Measurements from ENCODE around the gene MAT2A. TPM values are rescaled to one million over a fixed set of nuclear protein-coding genes. Genes with fewer than 3 reads are reported as not detected.
"Not testable (repeated sequence)": the region's sequence is repeated elsewhere in the genome, so short reads cannot be mapped to it uniquely, and the experiment has no call there.

Gene MAT2A
- total and polyA plus RNA-seq, 2 experiments from 2014 or later = 202 to 379 TPM

- peak overlapping the region; percentile 88 for H3K4me2 ChIP-seq
- H3K27ac ChIP-seq = peak overlapping the region; percentile 99
- peaks cover 17% of the 10 kb centered on the region for H3K36me3 ChIP-seq (replicated peaks; ENCODE audit: insufficient read depth, low read depth)
- peaks cover 43% of the 10 kb centered on the region for H3K4me1 ChIP-seq (ENCODE audit: insufficient read depth)
- no peak overlapping the region for H2AFZ ChIP-seq
- H4K20me1 ChIP-seq (ENCODE audit: insufficient read depth, poor library complexity, severe bottlenecking) = peaks cover 53% of the 10 kb centered on the region
- no peak for DNase-seq (ENCODE audit: low spot score)
- WGBS (ENCODE audit: low lambda C conversion rate, missing lambda C conversion rate) = 58% methylated on average over 4 of the region's 4 CpGs
- no peaks in the 10 kb centered on the region for H3K9me2 ChIP-seq (replicated peaks; ENCODE audit: insufficient read depth)
- H3K4me3 ChIP-seq = peak overlapping the region; percentile 85
- no peaks in the 10 kb centered on the region for H3K27me3 ChIP-seq
- H3K9me3 ChIP-seq (ENCODE audit: low read depth) = no peaks in the 10 kb centered on the region
- peaks cover 63% of the 10 kb centered on the region for H3K79me2 ChIP-seq
- TF ChIP-seq CTCF (IDR thresholded peaks at IDR 0.05; ENCODE audit: poor library complexity) (no peak), EZH2 (IDR thresholded peaks at IDR 0.05; ENCODE audit: borderline replicate concordance) (no peak), EZH2phosphoT487 (IDR thresholded peaks at IDR 0.05; ENCODE audit: low read depth, severe bottlenecking, unreplicated experiment) (no peak)
Measured at GRCh38 chr2:85541262-85541661, 2.3 kb downstream of the MAT2A start.

- no peaks in the 10 kb centered on the region for H3K27me3 ChIP-seq
- no peaks in the 10 kb centered on the region for H3K9me2 ChIP-seq (replicated peaks; ENCODE audit: insufficient read depth)
- peaks cover 39% of the 10 kb centered on the region for H3K4me1 ChIP-seq (ENCODE audit: insufficient read depth)
- H3K79me2 ChIP-seq = peaks cover 58% of the 10 kb centered on the region
- H3K27ac ChIP-seq = peak overlapping the region; percentile 99
- no peak overlapping the region for H2AFZ ChIP-seq
- H3K9me3 ChIP-seq (ENCODE audit: low read depth) = no peaks in the 10 kb centered on the region
- peaks cover 53% of the 10 kb centered on the region for H4K20me1 ChIP-seq (ENCODE audit: insufficient read depth, poor library complexity, severe bottlenecking)
- no peak for DNase-seq (ENCODE audit: low spot score)
- peaks cover 17% of the 10 kb centered on the region for H3K36me3 ChIP-seq (replicated peaks; ENCODE audit: insufficient read depth, low read depth)
- no peak for TF ChIP-seq EZH2phosphoT487 (IDR thresholded peaks at IDR 0.05; ENCODE audit: low read depth, severe bottlenecking, unreplicated experiment)
- TF ChIP-seq EZH2 (IDR thresholded peaks at IDR 0.05; ENCODE audit: borderline replicate concordance) = no peak
- TF ChIP-seq CTCF (IDR thresholded peaks at IDR 0.05; ENCODE audit: poor library complexity) = no peak
- 94% methylated on average over 5 of the region's 5 CpGs for WGBS (ENCODE audit: low lambda C conversion rate, missing lambda C conversion rate)
- peak overlapping the region; percentile 88 for H3K4me2 ChIP-seq
- H3K4me3 ChIP-seq = peak overlapping the region; percentile 85
Measured at GRCh38 chr2:85541753-85542457, 2.9 kb downstream of the MAT2A start.

GRCh38 chr2:85542777-85543176 is 3.8 kb downstream of the MAT2A start:
- H2AFZ ChIP-seq = no peak overlapping the region
- peak overlapping the region; percentile 88 for H3K4me2 ChIP-seq
- H4K20me1 ChIP-seq (ENCODE audit: insufficient read depth, poor library complexity, severe bottlenecking) = peaks cover 53% of the 10 kb centered on the region
- peak overlapping the region; percentile 28 for H3K27ac ChIP-seq
- TF ChIP-seq CTCF (IDR thresholded peaks at IDR 0.05; ENCODE audit: poor library complexity) (no peak), EZH2 (IDR thresholded peaks at IDR 0.05; ENCODE audit: borderline replicate concordance) (no peak), EZH2phosphoT487 (IDR thresholded peaks at IDR 0.05; ENCODE audit: low read depth, severe bottlenecking, unreplicated experiment) (no peak)
- H3K79me2 ChIP-seq = peaks cover 51% of the 10 kb centered on the region
- DNase-seq (ENCODE audit: low spot score) = no peak
- H3K9me2 ChIP-seq (replicated peaks; ENCODE audit: insufficient read depth) = no peaks in the 10 kb centered on the region
- WGBS (ENCODE audit: low lambda C conversion rate, missing lambda C conversion rate) = 93% methylated on average over 4 of the region's 4 CpGs
- peaks cover 30% of the 10 kb centered on the region for H3K4me1 ChIP-seq (ENCODE audit: insufficient read depth)
- no peaks in the 10 kb centered on the region for H3K9me3 ChIP-seq (ENCODE audit: low read depth)
- H3K36me3 ChIP-seq (replicated peaks; ENCODE audit: insufficient read depth, low read depth) = peaks cover 17% of the 10 kb centered on the region
- H3K27me3 ChIP-seq = no peaks in the 10 kb centered on the region
- H3K4me3 ChIP-seq = no peak overlapping the region

- not testable (repeated sequence) for H3K27me3 ChIP-seq; H3K9me3 ChIP-seq (ENCODE audit: low read depth); H3K4me3 ChIP-seq; H3K9me2 ChIP-seq (replicated peaks; ENCODE audit: insufficient read depth); DNase-seq (ENCODE audit: low spot score); H3K4me2 ChIP-seq; H2AFZ ChIP-seq
- Histone ChIP-seq H3K36me3 (replicated peaks; ENCODE audit: insufficient read depth, low read depth) (peaks cover 17% of the 10 kb centered on the region), H4K20me1 (ENCODE audit: insufficient read depth, poor library complexity, severe bottlenecking) (peaks cover 51% of the 10 kb centered on the region), H3K27ac (peak overlapping the region; percentile 40), H3K4me1 (ENCODE audit: insufficient read depth) (peaks cover 25% of the 10 kb centered on the region), H3K79me2 (peaks cover 44% of the 10 kb centered on the region)
- 90% methylated on average over 3 of the region's 3 CpGs for WGBS (ENCODE audit: low lambda C conversion rate, missing lambda C conversion rate)
Measured at GRCh38 chr2:85544254-85544691, 5.3 kb downstream of the MAT2A start.

- not testable (repeated sequence) for H3K4me3 ChIP-seq; H3K9me3 ChIP-seq (ENCODE audit: low read depth); H2AFZ ChIP-seq; H3K9me2 ChIP-seq (replicated peaks; ENCODE audit: insufficient read depth); H3K27me3 ChIP-seq; H3K4me2 ChIP-seq; DNase-seq (ENCODE audit: low spot score)
- H3K36me3 ChIP-seq (replicated peaks; ENCODE audit: insufficient read depth, low read depth) = peaks cover 17% of the 10 kb centered on the region
- WGBS (ENCODE audit: low lambda C conversion rate, missing lambda C conversion rate) = 93% methylated on average over 5 of the region's 5 CpGs
- H3K4me1 ChIP-seq (ENCODE audit: insufficient read depth) = peaks cover 25% of the 10 kb centered on the region
- H3K79me2 ChIP-seq = peaks cover 35% of the 10 kb centered on the region
- H4K20me1 ChIP-seq (ENCODE audit: insufficient read depth, poor library complexity, severe bottlenecking) = peaks cover 42% of the 10 kb centered on the region
- peak overlapping the region; percentile 40 for H3K27ac ChIP-seq
Measured at GRCh38 chr2:85544915-85545779, 6.2 kb downstream of the MAT2A start.
